Measurements from ENCODE around the gene INPP5A. TPM values are rescaled to one million over a fixed set of nuclear protein-coding genes. Genes with fewer than 3 reads are reported as not detected.

Gene INPP5A
- total RNA-seq, 1 experiment from 2014 or later: 16.6 TPM

DNA sequence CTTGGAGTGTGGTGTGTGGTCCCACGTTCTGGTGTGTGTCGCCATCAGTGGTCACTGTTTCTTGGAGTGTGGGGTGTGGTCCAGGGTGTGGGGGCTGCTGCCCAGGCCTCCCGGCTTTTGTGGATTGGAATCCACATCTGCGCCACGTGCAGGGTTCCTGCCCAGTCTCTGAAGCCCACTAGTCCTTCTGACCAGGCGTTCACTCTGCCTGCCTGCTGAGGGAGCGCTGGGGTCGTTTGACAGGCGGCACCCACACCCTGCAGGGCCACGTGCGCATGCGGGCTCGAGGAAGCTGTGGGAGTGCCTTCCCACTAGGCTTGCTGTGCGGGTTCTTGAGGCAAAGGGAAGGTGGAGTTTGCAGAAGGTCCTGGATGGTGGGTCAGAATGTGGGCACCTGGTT, 51.4 kb downstream of the INPP5A start:
- intact Hi-C loops (cut with micrococcal nuclease; ENCODE audit: unreplicated experiment): no loop called here
- TF ChIP-seq CTCF (IDR thresholded peaks at IDR 0.05; ENCODE audit: unreplicated experiment): no peak
- Mint-ChIP-seq H3K27me3 (ENCODE audit: unreplicated experiment) (no peaks in the 10 kb centered on the region), H3K27ac (ENCODE audit: unreplicated experiment) (no peak overlapping the region), H3K4me1 (ENCODE audit: low read depth, unreplicated experiment) (peaks cover 32% of the 10 kb centered on the region), H3K4me3 (ENCODE audit: low read depth, unreplicated experiment) (no peak overlapping the region), H3K9me3 (ENCODE audit: low read depth, unreplicated experiment) (no peaks in the 10 kb centered on the region), H3K36me3 (ENCODE audit: insufficient read depth, unreplicated experiment) (peaks cover 15% of the 10 kb centered on the region)
- BruUV-seq (replicated peaks): no TSS peak
- no peak for DNase-seq
- CTCF ChIA-PET: no interaction called here

GRCh38 chr10:132589681-132590080, 52.1 kb downstream of the INPP5A start:
- no TSS peak for BruUV-seq (replicated peaks)
- Mint-ChIP-seq H3K36me3 (ENCODE audit: insufficient read depth, unreplicated experiment) (peaks cover 15% of the 10 kb centered on the region), H3K27me3 (ENCODE audit: unreplicated experiment) (no peaks in the 10 kb centered on the region), H3K4me3 (ENCODE audit: low read depth, unreplicated experiment) (no peak overlapping the region), H3K4me1 (ENCODE audit: low read depth, unreplicated experiment) (peaks cover 37% of the 10 kb centered on the region), H3K27ac (ENCODE audit: unreplicated experiment) (no peak overlapping the region), H3K9me3 (ENCODE audit: low read depth, unreplicated experiment) (no peaks in the 10 kb centered on the region)
- no peak for DNase-seq
- no peak for TF ChIP-seq CTCF (IDR thresholded peaks at IDR 0.05; ENCODE audit: unreplicated experiment)
- intact Hi-C loops (cut with micrococcal nuclease; ENCODE audit: unreplicated experiment): no loop called here
- CTCF ChIA-PET: no interaction called here

GRCh38 chr10:132590094-132590751, 52.6 kb downstream of the INPP5A start:
- Mint-ChIP-seq H3K27ac (ENCODE audit: unreplicated experiment) (no peak overlapping the region), H3K9me3 (ENCODE audit: low read depth, unreplicated experiment) (no peaks in the 10 kb centered on the region), H3K4me3 (ENCODE audit: low read depth, unreplicated experiment) (no peak overlapping the region), H3K36me3 (ENCODE audit: insufficient read depth, unreplicated experiment) (peaks cover 15% of the 10 kb centered on the region), H3K4me1 (ENCODE audit: low read depth, unreplicated experiment) (peaks cover 37% of the 10 kb centered on the region), H3K27me3 (ENCODE audit: unreplicated experiment) (no peaks in the 10 kb centered on the region)
- CTCF ChIA-PET: interaction anchor here (1.7 kb wide), 1 partner anchor 58 kb away, joined by 6 read pairs; no protein-coding TSS in a partner anchor
- TF ChIP-seq CTCF (IDR thresholded peaks at IDR 0.05; ENCODE audit: unreplicated experiment): no peak
- no TSS peak for BruUV-seq (replicated peaks)
- DNase-seq: no peak
- intact Hi-C loops (cut with micrococcal nuclease; ENCODE audit: unreplicated experiment): no loop called here

GRCh38 chr10:132590752-132591121, 53.1 kb downstream of the INPP5A start:
- peak overlapping the region; percentile 60 for H3K4me3 Mint-ChIP-seq (ENCODE audit: low read depth, unreplicated experiment)
- no peaks in the 10 kb centered on the region for H3K27me3 Mint-ChIP-seq (ENCODE audit: unreplicated experiment)
- no TSS peak for BruUV-seq (replicated peaks)
- H3K27ac Mint-ChIP-seq (ENCODE audit: unreplicated experiment): peak overlapping the region; percentile 87
- no peaks in the 10 kb centered on the region for H3K9me3 Mint-ChIP-seq (ENCODE audit: low read depth, unreplicated experiment)
- CTCF ChIA-PET: interaction anchor here (1.4 to 1.7 kb wide), 3 partner anchors 15 to 58 kb away, joined by 4 to 6 read pairs (median 4); no protein-coding TSS in a partner anchor
- no peak for TF ChIP-seq CTCF (IDR thresholded peaks at IDR 0.05; ENCODE audit: unreplicated experiment)
- no peak for DNase-seq
- H3K4me1 Mint-ChIP-seq (ENCODE audit: low read depth, unreplicated experiment): peaks cover 37% of the 10 kb centered on the region
- peaks cover 11% of the 10 kb centered on the region for H3K36me3 Mint-ChIP-seq (ENCODE audit: insufficient read depth, unreplicated experiment)
- intact Hi-C loops (cut with micrococcal nuclease; ENCODE audit: unreplicated experiment): no loop called here

Measured in Calu3 (cell line).